RPMI8226 (cell line): ENCODE results near the gene PAX3.
"Not testable (repeated sequence)": the region's sequence is repeated elsewhere in the genome, so short reads cannot be mapped to it uniquely, and the experiment has no call there.

Experiments
- DNase-seq: peaks from one replicate; pipeline ENCODE4 v3.0.0-alpha.2; 2015

The PAX3 gene

DNA sequence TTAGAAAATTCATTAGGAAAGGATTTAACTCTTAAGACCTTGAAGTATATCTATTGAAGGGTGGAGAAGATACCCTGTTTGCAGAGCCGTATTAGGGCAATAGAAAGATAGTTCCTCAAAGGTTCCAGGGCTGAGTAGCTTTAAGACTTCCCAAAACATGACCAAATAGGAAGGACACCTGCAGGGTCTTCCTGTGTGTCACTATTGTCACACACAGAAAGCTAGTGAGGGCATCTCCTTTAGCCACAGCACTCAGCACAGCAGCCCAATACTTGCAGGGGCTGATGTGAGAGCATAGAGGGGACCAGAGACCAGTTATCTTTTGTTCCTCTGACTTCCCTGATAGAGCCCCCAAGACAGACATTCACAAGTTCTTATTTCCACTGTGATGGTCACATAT lies 93.7 kb downstream of the PAX3 start:
- DNase-seq, result no peak

DNA sequence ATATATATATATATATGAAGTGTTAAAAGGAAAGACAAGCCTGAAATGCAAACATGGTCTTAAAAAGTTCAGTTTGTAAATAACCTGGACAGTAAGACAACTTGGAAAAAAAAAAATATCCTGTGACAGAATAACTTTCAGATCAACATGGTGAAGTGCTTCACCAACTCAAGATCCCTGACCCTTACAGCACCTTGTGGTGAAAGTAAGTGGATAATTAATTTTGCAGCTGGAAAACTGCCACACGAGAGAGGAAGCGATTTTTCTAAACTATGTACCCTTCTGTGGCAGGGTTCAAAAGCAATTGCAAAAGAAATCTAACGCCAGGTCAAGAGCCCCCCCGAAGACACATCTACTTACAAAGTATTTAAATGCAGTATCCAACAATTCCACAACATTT lies 95.8 kb downstream of the PAX3 start:
- no peak for DNase-seq

DNA sequence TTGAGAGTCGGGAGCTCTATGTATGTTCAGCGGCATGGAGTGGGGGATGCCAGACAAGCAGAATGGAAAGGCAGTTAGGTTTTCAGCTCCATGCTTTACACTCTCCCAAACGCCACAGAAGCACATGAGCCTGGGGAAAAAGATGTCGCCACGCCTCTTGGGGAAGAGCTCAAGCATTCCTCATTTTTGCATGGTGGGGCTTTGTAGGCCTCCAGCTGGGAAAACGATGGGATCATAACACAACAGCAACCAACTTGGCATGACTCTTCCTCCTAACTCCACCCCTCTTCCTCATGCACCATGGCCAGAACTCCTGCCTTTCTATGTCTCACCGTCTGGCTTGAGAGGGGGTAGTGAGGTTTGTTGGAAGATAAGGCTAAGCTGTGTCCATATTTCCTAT lies 102.6 kb downstream of the PAX3 start:
- no peak for DNase-seq

DNA sequence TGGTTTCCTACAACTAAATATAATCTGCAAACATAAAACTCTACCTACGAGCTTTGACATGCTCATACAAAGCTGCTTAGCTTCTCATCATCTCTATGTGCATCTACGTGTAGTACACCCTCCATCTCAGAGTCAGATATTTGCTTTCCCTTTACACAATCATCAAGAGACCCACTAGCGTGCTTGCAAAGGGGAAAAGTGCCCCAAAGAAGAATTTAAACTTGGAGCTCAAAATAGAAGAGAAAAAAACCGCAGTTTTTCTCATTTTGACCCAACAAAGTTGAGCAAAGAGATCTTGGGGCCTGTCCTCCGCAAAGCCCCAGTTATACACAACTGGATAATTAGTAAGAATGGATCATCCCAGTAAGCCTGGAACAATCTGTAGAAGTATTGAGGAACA lies 104.1 kb downstream of the PAX3 start:
- no peak for DNase-seq

DNA sequence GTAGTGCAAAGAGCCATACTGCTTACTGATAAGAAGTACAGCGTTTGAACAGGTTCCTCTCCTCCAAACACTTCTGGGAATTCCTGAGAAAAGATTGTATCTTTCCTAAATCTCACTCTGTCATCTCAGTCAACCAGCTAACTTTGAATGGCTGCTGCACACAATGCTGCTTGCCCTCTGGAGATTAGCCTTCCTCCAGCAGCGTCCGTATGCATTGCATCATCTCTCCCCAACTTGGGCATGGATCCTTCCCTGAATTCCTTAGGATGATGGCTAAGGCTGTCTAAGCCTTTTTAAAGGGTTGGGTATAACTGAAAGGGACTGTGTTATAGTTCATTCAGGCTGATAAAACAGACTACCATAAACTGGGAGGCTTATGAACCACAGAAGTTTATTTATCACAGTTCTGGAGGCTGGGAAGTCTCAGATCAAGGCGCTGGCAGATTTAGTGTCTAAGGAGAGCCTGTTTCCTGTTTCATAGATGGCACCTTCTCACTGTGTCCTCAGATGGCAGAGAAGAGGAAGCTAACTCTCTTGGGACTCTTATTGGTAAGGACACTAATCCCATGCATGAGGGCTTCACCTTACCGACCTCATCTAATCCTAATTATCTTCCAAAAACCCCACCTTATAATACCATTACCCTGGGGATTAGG lies 105.3 kb downstream of the PAX3 start:
- DNase-seq, result no peak

DNA sequence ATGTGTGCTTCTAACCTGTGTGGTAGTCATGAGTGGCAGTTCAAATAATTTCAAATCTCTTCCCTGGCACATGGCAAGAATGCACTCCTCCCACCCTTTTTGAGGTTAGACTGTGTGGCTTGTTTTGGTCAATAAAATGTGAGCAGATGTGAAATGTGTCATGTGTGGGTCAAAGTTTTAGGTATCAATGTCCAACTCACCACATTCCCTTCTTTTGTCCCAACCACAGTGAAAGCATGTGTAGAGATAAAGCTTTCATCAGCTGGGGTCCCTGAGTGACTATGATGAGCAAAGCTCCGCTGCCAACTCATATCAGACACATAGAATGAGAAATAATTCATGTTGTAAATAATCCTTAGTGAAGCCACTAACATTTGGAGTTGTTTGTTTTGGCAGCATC lies 118.2 kb downstream of the PAX3 start:
- DNase-seq, result no peak

DNA sequence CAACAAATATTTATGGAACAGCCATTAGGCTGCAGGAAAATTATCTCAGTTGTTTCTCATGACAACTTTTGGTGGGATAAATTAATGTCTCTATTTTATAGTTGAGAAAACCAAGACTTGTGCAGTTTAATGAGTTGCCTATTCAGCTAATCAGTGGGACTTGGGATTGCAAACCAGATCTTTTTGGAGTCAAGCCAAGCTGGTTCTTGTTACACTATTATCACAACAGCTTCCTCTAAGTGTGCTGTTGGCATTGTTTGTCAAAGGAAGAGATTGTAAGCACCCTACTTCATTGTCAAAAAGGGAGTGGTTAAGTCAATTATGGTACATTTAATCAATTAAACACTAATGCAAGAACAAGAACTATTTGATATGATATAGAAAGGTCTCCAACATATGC lies 119.2 kb downstream of the PAX3 start:
- no peak for DNase-seq

DNA sequence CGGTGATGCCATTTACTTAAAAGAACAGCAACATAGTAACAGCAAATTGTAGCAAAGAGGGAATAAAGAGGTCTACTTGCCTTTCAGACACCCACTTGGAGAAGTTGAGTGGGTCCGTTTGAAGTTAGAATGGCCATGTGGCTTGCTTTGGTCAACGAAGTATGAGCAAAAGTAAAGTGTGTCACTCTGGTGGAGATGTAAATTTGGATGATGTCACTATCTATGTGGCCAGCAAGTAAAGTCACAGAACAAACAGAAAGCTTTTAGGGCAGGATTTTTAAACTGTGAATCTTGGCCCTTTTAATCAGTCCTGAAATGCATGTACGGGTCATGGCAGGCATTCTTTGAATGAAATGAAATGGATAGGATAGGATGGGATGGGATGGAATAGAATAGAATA lies 120.3 kb downstream of the PAX3 start:
- DNase-seq, result no peak

DNA sequence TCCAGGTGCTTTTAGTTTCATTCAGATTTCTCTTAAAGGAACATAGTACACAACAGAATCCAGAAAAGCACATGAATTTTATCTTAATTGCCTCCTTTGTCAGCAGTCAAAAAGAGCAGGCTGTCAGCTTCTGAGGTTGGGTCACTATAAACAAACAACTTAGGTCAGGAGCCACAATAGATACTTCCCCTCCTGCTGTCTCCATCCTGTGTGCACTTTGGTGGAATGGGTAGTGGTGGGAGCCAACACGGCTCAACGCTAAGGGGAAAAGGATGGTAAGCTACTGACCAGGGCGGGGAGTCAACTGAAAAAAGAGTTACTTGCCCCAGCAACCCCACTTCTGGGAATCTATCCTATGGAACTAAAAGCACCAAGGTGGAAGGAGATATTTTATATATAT lies 121.9 kb downstream of the PAX3 start:
- DNase-seq, result no peak

DNA sequence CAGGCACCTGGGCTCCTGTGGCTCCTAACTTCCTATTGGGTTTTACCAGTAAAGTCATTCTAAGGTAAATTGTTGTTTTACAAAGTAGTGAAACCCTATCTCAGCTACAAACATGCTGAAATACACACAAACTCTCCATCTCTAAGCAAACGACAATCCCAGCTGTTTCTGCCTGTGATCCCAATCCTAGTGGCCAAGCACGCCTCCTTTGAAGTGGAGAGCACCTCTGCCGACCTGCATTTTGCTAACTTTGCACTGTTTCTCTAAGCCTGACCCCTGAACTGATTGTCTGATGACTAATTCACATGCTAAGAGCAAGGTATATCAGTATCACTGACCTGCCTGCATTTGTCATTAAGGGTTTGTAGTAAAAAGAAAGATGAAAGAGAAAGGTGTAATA lies 124.3 kb downstream of the PAX3 start:
- DNase-seq, result no peak

DNA sequence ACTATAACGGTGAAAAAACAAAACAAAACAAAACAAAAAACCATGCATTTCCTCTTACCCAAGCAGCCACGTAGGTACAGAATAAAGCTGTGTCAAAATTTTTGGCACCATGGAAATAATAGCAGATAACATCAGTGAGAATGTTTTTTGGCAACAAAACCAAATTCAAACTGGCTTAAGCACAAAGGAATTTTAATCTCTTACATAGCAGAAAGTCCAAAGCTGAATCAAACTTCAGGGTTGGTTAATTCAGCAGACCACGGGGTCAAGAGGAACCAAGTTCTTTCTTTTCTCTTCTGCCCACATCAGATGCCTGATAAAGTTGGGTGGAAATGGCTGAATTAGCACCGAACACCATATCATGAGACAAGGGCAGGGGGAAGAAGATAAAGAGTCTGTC lies 129.5 kb downstream of the PAX3 start:
- DNase-seq, result no peak

DNA sequence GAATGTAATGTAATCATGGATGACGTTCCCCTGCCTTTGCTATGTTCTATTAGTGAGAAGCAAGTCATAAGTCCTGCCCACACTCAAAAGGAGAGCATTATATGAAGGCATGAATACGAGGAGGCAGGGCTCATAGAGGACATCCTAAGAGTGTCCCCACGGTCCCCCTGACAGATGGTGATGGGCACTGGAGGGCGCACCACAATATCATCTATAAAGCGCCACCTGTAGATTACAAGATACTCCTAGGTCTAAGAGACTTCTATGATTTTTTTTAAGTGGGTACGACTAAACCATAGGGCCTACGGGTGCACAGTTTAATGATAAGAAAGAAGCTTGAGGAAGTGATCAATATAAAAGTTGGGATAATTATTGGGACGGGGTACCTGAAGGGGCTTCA lies 131.0 kb downstream of the PAX3 start:
- DNase-seq, result no peak

DNA sequence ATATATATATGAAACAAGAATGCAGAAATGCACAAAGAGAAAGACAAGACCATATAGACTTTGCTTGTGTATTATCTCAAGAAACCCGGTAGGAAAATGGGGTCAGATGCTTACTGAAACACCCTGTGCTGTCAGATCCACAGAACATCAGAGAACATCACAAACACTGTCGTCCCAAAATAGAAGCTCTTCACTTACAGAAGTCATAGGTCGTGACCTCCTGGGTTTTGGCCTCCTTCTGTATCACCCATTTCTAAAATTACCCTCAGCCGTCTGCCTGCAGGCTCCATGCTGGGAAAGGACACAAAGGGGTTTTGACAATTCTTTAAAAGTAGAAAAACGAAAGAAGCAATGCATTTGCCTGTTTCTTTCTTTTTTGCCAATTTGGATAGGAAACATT lies 137.9 kb downstream of the PAX3 start:
- no peak for DNase-seq

DNA sequence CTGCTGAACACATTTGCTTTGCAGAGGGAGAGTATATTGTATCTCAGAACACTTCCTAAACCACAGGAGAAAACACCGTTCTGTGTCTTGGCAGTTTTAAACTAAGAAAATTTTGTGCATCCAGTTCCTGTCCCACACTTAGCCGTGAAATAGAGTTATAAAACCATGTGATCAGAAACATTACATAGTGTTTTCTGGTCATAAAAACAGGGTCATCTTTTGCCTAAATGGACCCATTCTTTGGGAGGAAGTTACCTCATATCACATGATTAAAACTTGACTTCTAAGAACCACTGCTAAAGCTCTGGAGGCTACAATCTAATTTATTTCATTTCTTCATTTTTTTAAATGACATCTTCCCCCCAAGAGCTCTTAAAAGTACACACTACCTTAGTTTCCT lies 138.7 kb downstream of the PAX3 start:
- no peak for DNase-seq

DNA sequence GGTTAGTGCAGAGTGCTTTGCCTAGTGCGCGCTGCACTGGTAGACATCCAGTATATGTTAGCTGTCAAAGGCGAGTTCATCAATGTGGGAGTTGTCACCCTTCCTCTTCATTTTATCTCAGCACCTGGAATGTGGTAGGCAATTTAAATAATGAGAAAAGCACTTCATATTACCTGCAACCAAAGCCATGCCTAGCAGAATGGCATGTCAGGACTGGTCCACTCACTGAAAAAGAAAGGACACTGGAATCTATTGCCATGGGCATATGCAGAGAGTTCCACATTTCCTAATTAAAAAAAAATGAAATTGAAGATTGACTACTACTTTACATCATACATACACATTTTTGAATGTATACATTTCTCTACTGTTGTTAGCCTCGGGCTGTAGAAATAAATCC lies 139.6 kb downstream of the PAX3 start:
- DNase-seq, result no peak

DNA sequence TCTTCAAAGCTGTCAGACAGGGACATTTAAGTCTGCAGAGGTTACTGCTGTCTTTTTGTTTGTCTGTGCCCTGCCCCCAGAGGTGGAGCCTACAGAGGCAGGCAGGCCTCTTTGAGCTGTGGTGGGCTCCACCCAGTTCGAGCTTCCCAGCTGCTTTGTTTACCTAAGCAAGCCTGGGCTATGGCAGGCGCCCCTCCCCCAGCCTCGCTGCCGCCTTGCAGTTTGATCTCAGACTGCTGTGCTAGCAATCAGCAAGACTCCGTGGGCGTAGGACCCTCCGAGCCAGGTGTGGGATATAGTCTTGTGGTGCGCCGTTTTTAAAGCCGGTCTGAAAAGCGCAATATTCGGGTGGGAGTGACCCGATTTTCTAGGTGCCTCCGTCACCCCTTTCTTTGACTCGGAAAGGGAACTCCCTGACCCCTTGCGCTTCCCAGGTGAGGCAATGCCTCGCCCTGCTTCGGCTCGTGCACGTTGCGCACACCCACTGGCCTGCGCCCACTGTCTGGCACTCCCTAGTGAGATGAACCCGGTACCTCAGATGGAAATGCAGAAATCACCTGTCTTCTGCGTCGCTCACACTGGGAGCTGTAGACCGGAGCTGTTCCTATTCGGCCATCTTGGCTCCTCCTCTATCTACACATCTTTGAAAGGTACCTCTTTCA lies 143.7 kb downstream of the PAX3 start:
- not testable (repeated sequence) for DNase-seq
